HG02571 (cell line): ENCODE data around the gene MGA.

Experiments
- ATAC-seq: cut with Tn5 transposase; IDR thresholded peaks from one replicate; pipeline ENCODE4 v1.9.1; 2021; ENCODE audit warnings: mild to moderate bottlenecking, moderate library complexity; ENCODE audit not compliant: unreplicated experiment

The MGA gene

DNA sequence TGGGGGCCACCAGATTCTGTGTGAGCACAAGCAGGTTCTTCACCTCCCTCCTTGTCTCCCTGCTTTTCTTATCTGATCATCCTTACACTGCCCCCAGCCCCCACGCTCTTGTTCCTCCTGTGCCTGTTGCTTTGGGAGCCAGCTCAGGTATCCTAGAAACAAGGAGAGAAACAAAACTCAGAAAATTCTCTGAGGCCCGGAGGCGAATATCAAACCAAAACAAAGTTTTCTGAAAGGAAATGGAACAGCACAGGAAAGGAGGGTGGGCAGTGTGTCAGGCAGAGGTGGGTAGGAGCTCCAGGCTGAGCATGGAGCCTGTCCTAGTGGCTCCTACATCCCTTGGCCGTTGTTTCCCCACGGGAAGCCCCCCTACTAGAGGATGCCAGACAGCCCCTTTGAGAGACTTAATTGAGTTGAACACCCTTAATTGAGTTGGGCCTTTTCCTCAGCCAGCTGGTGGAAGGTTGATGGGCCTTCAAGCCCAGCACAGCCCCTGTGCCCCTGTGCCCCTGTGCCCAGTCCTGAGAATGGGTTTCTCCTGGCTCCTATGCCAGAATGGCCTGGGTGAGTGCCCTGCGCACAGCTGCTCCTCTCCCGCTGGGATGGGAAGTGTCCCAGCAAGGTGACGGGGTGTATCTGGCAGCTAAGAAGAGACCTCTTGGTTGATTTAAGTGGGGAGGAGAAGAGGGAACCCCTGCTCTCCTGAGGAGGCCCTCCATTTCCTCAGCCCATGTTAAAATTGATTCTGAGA is 144.9 kb downstream of the MGA start:
- ATAC-seq: no peak

DNA sequence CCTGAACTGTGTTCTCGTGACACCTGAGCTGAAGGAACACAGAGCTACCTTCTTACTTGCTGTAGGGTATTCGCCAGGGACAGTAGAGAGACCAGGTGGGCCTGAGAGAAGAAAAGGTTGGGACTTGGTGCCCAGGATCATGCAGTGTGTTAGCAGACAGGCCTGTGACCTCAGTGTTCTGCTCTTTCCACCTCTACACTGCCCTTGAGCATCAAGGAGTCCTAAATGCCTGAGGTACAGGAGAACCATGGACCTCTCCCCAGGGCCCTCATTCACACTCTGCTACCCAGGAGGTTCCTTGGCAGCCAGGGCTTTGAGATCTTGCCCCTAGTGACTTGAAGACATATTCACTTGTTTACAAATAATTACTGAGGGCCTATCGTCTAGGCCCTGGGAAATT is 145.5 kb downstream of the MGA start:
- no peak for ATAC-seq

DNA sequence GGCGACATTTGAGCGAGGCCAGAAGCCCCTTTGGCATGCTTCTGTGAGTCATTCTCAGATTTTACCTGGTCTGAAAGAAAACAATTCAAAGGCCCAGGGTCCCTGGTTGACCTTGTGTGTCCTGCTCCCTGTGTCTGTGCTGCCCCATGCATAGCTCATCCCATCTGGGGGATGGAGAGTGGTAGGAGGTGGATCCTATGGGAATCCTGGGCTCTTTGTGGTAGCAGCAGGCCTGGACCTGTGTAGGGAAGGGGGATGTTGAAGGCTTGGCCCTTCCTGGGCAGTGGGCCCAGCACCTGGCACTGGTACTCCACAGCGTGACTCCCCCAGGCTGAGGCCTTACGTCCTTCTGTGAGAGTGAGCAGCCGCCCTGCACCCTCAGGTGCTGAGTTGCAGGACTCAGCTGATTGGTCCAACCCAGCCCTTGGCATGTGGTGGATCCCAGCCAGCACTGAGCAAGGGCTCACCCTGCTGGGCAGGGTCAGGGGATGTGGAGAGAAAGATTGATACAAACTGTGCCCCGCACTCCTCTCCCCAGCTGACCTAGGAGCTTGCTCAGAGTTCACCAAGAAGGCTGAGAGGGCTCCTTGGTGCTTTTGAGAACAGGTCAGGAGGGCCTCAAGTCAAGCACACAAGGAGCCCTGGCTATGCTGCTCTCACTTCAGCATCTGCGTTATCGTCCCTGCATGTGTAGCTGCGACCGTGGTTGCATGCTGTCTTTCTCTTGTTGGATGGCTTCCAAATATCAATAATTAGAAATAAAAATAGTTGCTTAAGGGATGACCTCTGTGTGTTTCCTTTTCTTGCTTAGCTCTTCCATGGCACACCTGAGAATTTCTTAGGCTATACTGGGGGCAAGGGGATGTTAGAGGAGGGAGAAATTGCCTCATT is 146.3 kb downstream of the MGA start:
- no peak for ATAC-seq

DNA sequence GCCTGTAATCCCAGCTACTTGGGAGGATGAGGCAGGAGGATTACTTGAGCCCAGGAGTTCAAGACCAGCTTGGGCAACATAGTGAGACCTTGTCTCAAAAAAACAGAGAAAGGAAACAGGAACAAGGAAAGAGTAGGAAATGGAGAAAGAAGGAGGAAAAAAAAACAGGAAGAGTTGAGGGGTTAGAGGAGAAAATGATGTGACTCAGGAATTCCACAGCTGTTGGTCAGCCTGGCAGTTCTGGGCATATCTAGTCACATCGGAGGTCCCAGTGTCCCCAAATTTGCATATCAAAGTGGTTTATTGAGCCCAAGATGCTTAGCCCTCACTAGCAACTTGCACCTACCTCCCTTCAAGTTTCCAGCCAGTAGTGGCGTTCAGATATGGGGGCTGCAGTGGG is 148.9 kb downstream of the MGA start:
- ATAC-seq: no peak

DNA sequence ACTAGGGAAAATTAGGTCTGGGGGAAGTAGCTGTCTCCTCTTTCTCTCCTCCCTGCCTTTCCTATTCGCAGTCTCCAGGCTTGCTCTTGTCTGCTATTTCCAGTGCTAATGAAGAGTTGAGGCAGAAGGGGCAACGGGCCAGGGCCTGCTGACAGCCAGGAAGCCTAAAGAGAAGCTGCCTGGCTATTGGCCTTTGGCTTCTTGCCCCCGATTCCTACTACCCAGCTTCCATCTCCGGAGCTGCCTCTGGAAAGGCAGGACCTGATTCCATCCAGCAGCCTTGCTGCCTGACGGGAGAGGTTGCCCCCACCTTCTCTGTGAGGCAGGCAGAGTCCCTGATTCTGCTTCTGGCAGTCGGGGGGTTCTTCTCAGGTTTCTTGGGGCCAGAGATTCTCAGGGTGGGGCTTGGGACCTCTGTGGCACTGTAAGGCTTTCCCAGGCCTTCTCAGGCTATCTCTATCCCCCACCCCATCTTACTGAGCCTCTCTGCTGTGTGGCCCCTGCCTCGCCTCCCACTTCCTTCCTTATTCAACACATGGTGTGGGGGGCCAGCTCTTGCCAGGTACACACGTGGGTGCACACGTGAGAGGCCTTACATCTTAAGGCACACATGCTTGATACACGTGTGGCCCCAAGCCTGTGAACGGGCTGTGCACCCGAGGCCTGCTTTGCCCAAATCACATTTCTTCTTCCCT is 149.5 kb downstream of the MGA start:
- ATAC-seq: no peak

DNA sequence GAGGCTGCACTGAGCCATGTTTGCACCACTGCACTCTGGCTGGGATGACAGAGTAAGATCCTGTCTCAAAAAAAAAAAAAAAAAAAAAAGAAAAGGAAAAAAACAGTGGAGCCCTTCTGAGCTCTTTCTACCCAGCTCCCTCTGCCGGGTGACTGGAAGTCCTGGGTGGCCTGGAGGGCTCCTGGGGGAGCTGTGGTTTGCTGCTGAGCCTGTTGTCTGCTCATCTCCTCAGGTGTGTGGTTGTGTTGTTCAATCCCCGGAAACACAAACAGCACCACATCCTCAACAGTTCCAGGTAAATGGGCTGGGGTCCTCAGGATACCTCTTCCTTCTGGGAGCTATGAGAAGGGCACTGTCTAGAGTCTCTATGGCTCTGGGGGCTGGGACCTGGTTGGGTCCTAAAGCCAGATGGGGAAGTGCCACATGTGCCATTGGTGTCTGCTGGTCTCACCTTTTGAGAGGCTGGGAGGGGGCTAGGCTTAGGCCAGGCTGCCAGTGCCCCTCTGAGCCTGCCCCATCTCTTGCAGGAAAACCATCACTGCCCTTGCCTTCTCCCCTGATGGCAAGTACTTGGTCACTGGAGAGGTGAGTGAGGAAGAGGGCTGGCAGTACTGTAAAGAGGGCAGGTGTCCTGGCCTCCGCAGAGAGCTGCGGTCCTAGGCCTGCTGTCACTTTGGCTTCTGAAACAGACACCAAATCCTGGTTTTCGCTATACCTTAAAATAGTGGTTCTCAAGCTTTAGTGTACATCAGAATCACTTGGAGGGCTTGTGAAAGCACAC is 150.6 kb downstream of the MGA start:
- ATAC-seq: no peak

DNA sequence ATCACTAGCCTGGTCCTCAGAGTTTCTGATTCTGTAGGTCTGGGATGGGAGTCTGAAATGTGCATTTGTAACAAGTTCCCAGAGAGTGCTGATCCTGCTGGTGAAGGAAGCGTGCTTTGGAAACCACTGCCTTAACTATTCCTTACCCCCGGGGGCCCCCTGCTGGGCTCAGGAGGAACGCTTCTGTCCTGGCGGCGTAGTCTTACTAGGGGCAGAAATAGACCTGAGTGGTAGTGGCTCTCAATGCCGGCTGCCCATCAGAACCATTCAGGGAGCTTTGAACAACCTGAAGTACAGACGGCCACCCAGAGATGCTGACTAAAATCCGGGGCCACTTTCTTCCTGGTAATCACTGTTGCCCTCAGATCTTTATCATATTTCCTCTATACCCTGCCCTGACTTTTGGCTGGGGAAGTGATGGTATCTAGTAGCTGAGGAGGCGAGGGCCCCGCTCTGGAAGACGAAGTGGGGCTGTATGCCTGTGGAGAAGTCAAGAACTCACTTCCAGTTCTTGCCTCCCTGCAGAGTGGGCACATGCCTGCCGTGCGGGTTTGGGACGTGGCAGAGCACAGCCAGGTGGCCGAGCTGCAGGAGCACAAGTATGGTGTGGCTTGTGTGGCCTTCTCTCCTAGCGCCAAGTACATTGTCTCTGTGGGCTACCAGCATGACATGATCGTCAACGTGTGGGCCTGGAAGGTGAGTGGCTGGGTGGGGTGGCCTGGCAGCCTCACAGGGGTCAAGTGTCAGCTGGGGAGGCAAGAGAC is 151.4 kb downstream of the MGA start:
- ATAC-seq: peak; percentile 59

DNA sequence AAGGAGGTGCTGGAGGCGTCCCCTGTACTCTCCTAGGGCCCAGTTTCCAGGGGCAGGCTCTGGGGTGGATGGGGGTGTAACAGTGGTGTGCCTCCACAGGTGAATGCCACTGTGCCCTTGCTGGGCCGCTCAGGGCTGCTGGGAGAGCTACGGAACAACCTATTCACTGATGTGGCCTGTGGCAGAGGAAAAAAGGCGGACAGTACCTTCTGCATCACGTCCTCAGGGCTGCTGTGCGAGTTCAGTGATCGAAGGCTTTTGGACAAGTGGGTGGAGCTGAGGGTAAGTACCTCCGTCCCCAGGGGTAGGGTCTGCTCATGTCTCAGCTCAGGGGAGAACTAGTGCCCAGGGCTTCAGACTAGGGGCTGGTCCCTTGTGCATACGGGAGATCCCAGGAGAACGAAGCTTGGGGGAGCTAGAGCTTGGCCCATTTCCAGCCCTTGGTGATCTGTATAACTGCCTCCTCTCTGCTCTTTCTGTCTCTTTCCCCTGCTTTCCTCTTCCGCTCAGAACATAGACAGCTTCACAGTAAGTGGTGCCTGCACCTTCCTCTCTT is 152.7 kb downstream of the MGA start:
- ATAC-seq: no peak

DNA sequence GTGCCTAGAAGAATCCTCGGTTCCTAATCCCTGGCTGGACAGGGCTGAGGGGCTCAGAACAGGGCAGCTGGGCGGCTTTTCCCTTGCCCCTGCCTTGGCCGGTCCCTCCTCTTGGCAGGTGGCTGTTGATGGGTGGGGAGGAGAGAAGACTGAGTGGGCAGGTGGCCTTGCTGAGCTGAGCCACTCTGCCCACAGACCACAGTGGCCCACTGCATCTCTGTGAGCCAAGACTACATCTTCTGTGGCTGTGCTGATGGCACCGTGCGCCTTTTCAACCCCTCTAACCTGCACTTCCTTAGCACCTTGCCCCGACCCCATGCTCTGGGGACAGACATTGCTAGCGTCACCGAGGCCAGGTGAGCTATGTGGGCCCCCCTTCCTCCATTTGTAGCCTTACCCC is 153.2 kb downstream of the MGA start:
- ATAC-seq: no peak

DNA sequence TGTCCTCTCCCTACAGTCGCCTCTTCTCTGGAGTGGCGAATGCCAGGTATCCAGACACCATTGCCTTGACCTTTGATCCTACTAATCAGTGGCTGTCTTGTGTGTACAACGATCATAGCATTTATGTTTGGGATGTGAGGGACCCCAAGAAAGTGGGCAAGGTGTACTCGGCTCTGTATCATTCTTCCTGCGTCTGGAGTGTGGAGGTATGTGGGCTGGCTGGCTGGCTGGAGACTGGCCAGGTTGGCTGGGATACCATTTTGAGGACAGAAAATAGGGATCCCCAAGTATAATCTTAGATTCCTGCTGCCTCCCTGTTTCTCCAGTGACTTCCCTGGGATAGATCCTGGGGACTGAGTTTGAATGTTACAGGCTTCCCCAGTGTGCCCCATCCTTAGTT is 154.3 kb downstream of the MGA start:
- ATAC-seq: no peak

DNA sequence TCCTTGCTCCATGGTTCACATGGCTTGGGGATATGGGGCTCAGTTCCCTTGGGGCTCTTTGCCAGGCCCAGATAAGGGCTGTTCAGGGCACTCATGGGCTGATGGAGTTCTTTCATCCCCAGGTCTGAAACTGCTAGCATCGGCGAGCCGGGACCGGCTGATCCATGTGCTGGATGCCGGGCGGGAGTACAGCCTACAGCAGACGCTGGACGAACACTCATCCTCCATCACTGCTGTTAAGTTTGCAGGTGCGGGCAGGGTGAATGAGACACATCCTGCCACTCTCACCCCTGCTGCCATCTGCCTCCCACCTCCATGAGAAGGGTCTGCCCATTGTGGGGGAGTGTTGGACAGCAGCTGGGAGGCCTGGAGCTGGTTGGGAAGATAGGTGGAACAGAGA is 156.6 kb downstream of the MGA start:
- ATAC-seq: no peak

DNA sequence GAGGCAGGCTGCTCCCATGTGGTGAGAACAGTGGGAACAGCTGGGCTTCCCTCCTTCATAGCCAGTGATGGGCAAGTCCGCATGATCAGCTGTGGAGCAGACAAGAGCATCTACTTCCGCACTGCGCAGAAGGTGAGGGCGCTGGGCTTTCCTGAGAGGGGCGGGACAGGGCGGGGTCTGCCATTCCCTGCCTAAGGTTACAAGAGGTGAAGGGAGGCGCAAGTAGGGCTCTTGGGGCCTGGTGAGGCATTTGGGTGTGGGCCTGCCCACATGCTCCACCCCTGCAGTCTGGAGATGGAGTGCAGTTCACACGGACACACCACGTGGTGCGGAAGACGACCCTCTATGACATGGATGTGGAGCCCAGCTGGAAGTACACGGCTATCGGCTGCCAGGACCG is 157.1 kb downstream of the MGA start:
- no peak for ATAC-seq

DNA sequence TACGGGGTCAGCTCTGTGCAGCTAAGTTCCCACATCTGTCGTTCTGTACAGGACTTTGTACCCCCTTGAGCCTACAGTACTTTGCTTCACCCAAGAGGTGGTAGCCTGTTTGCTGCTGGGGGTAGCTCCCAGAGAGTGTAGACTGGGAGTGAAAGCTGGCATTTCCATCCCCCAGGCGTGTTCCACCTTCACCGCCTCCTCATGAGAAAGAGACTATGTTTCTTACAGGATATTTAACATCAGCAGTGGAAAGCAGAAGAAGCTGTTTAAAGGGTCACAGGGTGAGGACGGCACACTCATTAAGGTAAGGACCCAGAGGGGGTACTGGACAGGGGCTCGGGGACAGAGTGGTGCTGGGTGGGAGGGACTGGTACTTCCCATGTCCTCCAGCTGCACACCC is 157.6 kb downstream of the MGA start:
- ATAC-seq: no peak

DNA sequence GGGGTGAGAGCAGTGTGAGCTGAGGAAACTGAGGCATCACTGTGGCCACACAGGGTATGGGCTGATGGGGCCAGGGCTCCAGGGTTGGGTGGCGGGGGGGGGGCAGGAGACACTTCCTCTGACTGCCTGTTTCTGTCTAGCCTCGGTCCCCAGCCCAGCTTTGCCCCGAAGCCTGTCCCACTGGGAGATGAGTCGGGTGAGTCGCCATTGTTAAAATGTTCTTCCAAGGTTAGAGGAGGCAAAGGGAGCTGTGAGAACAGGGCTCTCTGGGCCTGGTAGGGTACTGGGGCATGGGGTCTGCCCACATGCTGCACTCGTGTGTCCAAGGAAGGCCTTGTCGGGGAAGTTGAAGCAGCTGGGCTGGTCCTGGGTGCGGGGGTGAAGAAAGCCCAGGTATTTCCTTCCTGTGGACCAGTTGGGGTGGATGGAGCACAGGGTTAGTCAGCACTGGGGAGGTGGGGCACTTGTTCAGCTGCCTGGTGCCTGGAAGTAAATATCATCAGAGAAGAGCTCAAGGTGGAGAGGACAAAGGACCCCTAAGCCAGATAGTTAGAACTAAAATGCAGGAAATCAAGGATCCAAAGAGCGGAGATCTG is 159.3 kb downstream of the MGA start:
- ATAC-seq: no peak

DNA sequence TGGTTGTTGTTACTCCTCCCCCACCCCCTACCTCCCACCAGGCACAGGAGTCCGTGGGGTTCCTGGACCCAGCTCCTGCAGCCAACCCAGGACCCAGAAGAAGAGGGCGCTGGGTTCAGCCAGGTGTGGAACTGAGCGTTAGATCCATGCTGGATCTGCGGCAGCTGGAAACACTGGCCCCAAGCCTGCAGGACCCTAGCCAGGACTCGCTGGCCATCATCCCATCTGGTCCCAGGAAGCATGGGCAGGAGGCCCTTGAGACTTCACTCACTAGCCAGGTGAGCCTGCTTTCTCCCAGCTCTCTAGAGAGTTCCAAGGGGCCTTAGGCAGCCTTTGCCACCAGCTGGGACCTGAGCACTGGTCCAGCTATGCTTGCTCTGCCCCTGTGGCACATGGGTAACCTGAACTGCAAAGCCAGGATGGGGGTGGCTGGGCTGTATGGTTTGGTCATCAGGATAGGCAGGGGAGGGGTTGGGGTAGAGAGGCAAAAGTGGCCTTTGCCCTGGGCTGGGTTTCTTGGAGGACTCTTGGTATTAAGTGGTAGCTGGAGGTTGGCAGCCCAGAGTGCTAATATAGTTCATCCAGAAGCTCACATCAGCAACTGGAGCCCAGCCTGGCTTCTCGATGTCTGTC is 160.7 kb downstream of the MGA start:
- no peak for ATAC-seq

DNA sequence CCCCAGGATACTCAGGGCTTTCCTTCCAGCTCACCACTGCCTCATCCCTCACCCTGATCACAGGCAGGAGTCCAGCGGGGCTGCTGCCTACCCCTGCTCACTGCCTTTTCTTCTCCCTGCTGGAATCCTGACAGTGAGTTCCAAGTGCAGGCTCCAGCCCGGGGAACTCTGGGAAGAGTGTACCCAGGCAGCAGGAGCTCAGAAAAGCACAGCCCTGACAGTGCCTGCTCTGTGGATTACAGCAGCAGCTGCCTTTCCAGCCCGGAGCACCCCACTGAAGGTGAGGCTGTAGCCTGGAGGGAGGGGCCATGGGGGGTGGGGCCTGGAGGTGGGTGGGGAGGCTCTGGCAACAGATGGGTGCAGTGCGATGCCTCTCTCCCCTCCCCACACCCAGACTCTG is 161.6 kb downstream of the MGA start:
- no peak for ATAC-seq

DNA sequence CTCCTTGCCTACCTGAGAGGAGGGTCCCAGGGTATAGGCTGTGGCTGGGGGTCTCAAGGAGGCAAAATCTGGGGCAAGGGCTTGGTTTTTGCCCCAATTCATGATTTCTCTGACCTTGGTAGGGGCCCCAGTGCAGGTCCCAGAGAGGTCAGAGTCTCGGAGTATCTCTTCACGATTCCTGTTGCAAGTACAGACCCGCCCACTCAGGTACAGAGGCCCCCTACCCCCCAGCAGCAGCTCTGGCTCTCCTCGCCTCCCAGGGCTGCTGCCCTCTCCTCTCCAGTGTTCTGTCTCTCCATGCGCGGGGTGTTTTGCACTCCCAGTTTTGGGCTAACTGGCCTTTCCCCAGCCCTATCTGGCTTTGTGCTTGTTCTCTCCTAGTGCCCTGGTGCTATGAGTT is 162.3 kb downstream of the MGA start:
- no peak for ATAC-seq
